H7 (cell line): ENCODE results near the gene RUFY1. TPM values are rescaled to one million over a fixed set of nuclear protein-coding genes. Genes with fewer than 3 reads are reported as not detected.

Source experiments
- DNase-seq: peaks from one replicate; pipeline ENCODE4 v3.0.0; 2012
- H3K27me3 ChIP-seq: 2 replicates; pipeline ENCODE4 v1.6.0; 2011; ENCODE audit warnings: mild to moderate bottlenecking, low read length; ENCODE audit not compliant: control insufficient read depth, insufficient read depth
- H3K36me3 ChIP-seq: replicated peaks from 2 replicates; pipeline ENCODE4 v1.5.1; 2011; ENCODE audit warnings: low read length; ENCODE audit not compliant: control insufficient read depth, insufficient read depth
- H3K4me3 ChIP-seq: 2 replicates; pipeline ENCODE4 v1.5.1; 2011; ENCODE audit warnings: low read depth, mild to moderate bottlenecking, control low read depth, low read length, moderate library complexity; ENCODE audit not compliant: insufficient read depth
- total RNA-seq: library from RNA; depleted of rRNA; stranded (reverse); fragments of >200 nt; shearing (Covaris generic); gene quantifications from 2 replicates; pipeline ENCODE4 v1.2.3, GENCODE V29; 2014

The RUFY1 gene
- total RNA-seq, 1 experiment from 2014 or later: 25.5 TPM

- DNase-seq: peak; percentile 97
- peak overlapping the region; percentile 77 for H3K4me3 ChIP-seq
- no peaks in the 10 kb centered on the region for H3K27me3 ChIP-seq
- H3K36me3 ChIP-seq: peaks cover 12% of the 10 kb centered on the region
These were observed 9.2 kb downstream of the RUFY1 start for GRCh38 chr5:179559284-179560252.

GRCh38 chr5:179564526-179564925, 14.2 kb downstream of the RUFY1 start:
- H3K27me3 ChIP-seq: no peaks in the 10 kb centered on the region
- DNase-seq: no peak
- peaks cover 24% of the 10 kb centered on the region for H3K36me3 ChIP-seq
- H3K4me3 ChIP-seq: no peak overlapping the region

- no peak for DNase-seq
- no peaks in the 10 kb centered on the region for H3K27me3 ChIP-seq
- peaks cover 17% of the 10 kb centered on the region for H3K36me3 ChIP-seq
- no peak overlapping the region for H3K4me3 ChIP-seq
These were observed 18.4 kb downstream of the RUFY1 start for GRCh38 chr5:179568721-179569120.

- no peak for DNase-seq
- H3K4me3 ChIP-seq: no peak overlapping the region
- peaks cover 14% of the 10 kb centered on the region for H3K36me3 ChIP-seq
- H3K27me3 ChIP-seq: no peaks in the 10 kb centered on the region
These were observed 22.0 kb downstream of the RUFY1 start for GRCh38 chr5:179572386-179572785.

- no peak overlapping the region for H3K4me3 ChIP-seq
- H3K27me3 ChIP-seq: no peaks in the 10 kb centered on the region
- DNase-seq: peak; percentile 69
- peaks cover 4% of the 10 kb centered on the region for H3K36me3 ChIP-seq
These were observed 27.1 kb downstream of the RUFY1 start for GRCh38 chr5:179577286-179577960.

GRCh38 chr5:179585941-179586401, 35.6 kb downstream of the RUFY1 start:
- no peak for DNase-seq
- H3K4me3 ChIP-seq: no peak overlapping the region
- H3K27me3 ChIP-seq: no peaks in the 10 kb centered on the region
- H3K36me3 ChIP-seq: peaks cover 16% of the 10 kb centered on the region

GRCh38 chr5:179588166-179588565, 37.8 kb downstream of the RUFY1 start:
- DNase-seq: no peak
- Histone ChIP-seq H3K36me3 (peaks cover 21% of the 10 kb centered on the region), H3K4me3 (no peak overlapping the region), H3K27me3 (no peaks in the 10 kb centered on the region)

- Histone ChIP-seq H3K4me3 (no peak overlapping the region), H3K27me3 (no peaks in the 10 kb centered on the region), H3K36me3 (peaks cover 38% of the 10 kb centered on the region)
- no peak for DNase-seq
These were observed 45.6 kb downstream of the RUFY1 start for GRCh38 chr5:179595916-179596315.

- Histone ChIP-seq H3K4me3 (no peak overlapping the region), H3K27me3 (no peaks in the 10 kb centered on the region), H3K36me3 (peaks cover 38% of the 10 kb centered on the region)
- no peak for DNase-seq
These were observed 46.1 kb downstream of the RUFY1 start for GRCh38 chr5:179596421-179596820.

- no peak for DNase-seq
- Histone ChIP-seq H3K36me3 (peaks cover 35% of the 10 kb centered on the region), H3K27me3 (no peaks in the 10 kb centered on the region), H3K4me3 (no peak overlapping the region)
These were observed 48.7 kb downstream of the RUFY1 start for GRCh38 chr5:179599100-179599499.

- peaks cover 37% of the 10 kb centered on the region for H3K36me3 ChIP-seq
- H3K27me3 ChIP-seq: no peaks in the 10 kb centered on the region
- no peak overlapping the region for H3K4me3 ChIP-seq
- DNase-seq: no peak
These were observed 49.2 kb downstream of the RUFY1 start for GRCh38 chr5:179599566-179599965.

GRCh38 chr5:179599973-179600372, 49.6 kb downstream of the RUFY1 start:
- peaks cover 35% of the 10 kb centered on the region for H3K36me3 ChIP-seq
- no peak for DNase-seq
- H3K4me3 ChIP-seq: no peak overlapping the region
- no peaks in the 10 kb centered on the region for H3K27me3 ChIP-seq

- Histone ChIP-seq H3K27me3 (no peaks in the 10 kb centered on the region), H3K36me3 (peaks cover 37% of the 10 kb centered on the region), H3K4me3 (no peak overlapping the region)
- DNase-seq: no peak
These were observed 51.7 kb downstream of the RUFY1 start for GRCh38 chr5:179601871-179602625.

- Histone ChIP-seq H3K27me3 (no peaks in the 10 kb centered on the region), H3K36me3 (peaks cover 35% of the 10 kb centered on the region), H3K4me3 (no peak overlapping the region)
- no peak for DNase-seq
These were observed 53.0 kb downstream of the RUFY1 start for GRCh38 chr5:179603308-179603707.
